Measurements from ENCODE around the gene GRAMD2B.
"Not testable (repeated sequence)": the region's sequence is repeated elsewhere in the genome, so short reads cannot be mapped to it uniquely, and the experiment has no call there.

The GRAMD2B gene

GRCh38 chr5:126430631-126431030 lies 7.4 kb downstream of the GRAMD2B start:
- H3K4me3 Mint-ChIP-seq = no peak overlapping the region
- H3K27ac Mint-ChIP-seq = no peak overlapping the region
- no peaks in the 10 kb centered on the region for H3K36me3 Mint-ChIP-seq (ENCODE audit: low read depth)
- H3K27me3 Mint-ChIP-seq = no peaks in the 10 kb centered on the region
- H3K4me1 Mint-ChIP-seq (ENCODE audit: low read depth) = no peaks in the 10 kb centered on the region
- intact Hi-C loops (cut with micrococcal nuclease) = no loop called here
- no peaks in the 10 kb centered on the region for H3K9me3 Mint-ChIP-seq

- Mint-ChIP-seq H3K27ac (no peak overlapping the region), H3K27me3 (no peaks in the 10 kb centered on the region), H3K9me3 (no peaks in the 10 kb centered on the region), H3K4me3 (no peak overlapping the region), H3K36me3 (ENCODE audit: low read depth) (no peaks in the 10 kb centered on the region), H3K4me1 (ENCODE audit: low read depth) (no peaks in the 10 kb centered on the region)
- intact Hi-C loops (cut with micrococcal nuclease) = no loop called here
Measured at GRCh38 chr5:126433701-126434100, 10.5 kb downstream of the GRAMD2B start.

GRCh38 chr5:126435261-126435660 lies 12.1 kb downstream of the GRAMD2B start:
- H3K27me3 Mint-ChIP-seq = no peaks in the 10 kb centered on the region
- H3K36me3 Mint-ChIP-seq (ENCODE audit: low read depth) = no peaks in the 10 kb centered on the region
- H3K27ac Mint-ChIP-seq = no peak overlapping the region
- H3K9me3 Mint-ChIP-seq = no peaks in the 10 kb centered on the region
- H3K4me1 Mint-ChIP-seq (ENCODE audit: low read depth) = no peaks in the 10 kb centered on the region
- no peak overlapping the region for H3K4me3 Mint-ChIP-seq
- intact Hi-C loops (cut with micrococcal nuclease) = no loop called here

GRCh38 chr5:126435714-126436113 lies 12.5 kb downstream of the GRAMD2B start:
- Mint-ChIP-seq H3K27ac (no peak overlapping the region), H3K4me1 (ENCODE audit: low read depth) (no peaks in the 10 kb centered on the region), H3K27me3 (no peaks in the 10 kb centered on the region), H3K36me3 (ENCODE audit: low read depth) (no peaks in the 10 kb centered on the region), H3K9me3 (no peaks in the 10 kb centered on the region), H3K4me3 (no peak overlapping the region)
- intact Hi-C loops (cut with micrococcal nuclease) = no loop called here

GRCh38 chr5:126437721-126438120 lies 14.5 kb downstream of the GRAMD2B start:
- H3K4me3 Mint-ChIP-seq = no peak overlapping the region
- H3K27me3 Mint-ChIP-seq = no peaks in the 10 kb centered on the region
- no peaks in the 10 kb centered on the region for H3K4me1 Mint-ChIP-seq (ENCODE audit: low read depth)
- H3K36me3 Mint-ChIP-seq (ENCODE audit: low read depth) = no peaks in the 10 kb centered on the region
- no peaks in the 10 kb centered on the region for H3K9me3 Mint-ChIP-seq
- intact Hi-C loops (cut with micrococcal nuclease) = no loop called here
- no peak overlapping the region for H3K27ac Mint-ChIP-seq

- H3K27me3 Mint-ChIP-seq = no peaks in the 10 kb centered on the region
- no peaks in the 10 kb centered on the region for H3K4me1 Mint-ChIP-seq (ENCODE audit: low read depth)
- no peak overlapping the region for H3K27ac Mint-ChIP-seq
- H3K4me3 Mint-ChIP-seq = no peak overlapping the region
- intact Hi-C loops (cut with micrococcal nuclease) = no loop called here
- no peaks in the 10 kb centered on the region for H3K36me3 Mint-ChIP-seq (ENCODE audit: low read depth)
- H3K9me3 Mint-ChIP-seq = no peaks in the 10 kb centered on the region
Measured at GRCh38 chr5:126438267-126438666, 15.1 kb downstream of the GRAMD2B start.

GRCh38 chr5:126438868-126439267 lies 15.7 kb downstream of the GRAMD2B start:
- intact Hi-C loops (cut with micrococcal nuclease) = no loop called here
- no peaks in the 10 kb centered on the region for H3K27me3 Mint-ChIP-seq

GRCh38 chr5:126439724-126440123 lies 16.5 kb downstream of the GRAMD2B start:
- H3K27me3 Mint-ChIP-seq; H3K9me3 Mint-ChIP-seq; H3K36me3 Mint-ChIP-seq (ENCODE audit: low read depth); H3K4me3 Mint-ChIP-seq; intact Hi-C loops (cut with micrococcal nuclease); H3K4me1 Mint-ChIP-seq (ENCODE audit: low read depth); H3K27ac Mint-ChIP-seq: not testable (repeated sequence)

More at GRCh38 chr5:126438868-126439267, 15.7 kb downstream of the GRAMD2B start:
- Mint-ChIP-seq H3K9me3 (no peaks in the 10 kb centered on the region), H3K4me1 (ENCODE audit: low read depth) (no peaks in the 10 kb centered on the region), H3K4me3 (no peak overlapping the region), H3K36me3 (ENCODE audit: low read depth) (no peaks in the 10 kb centered on the region), H3K27ac (no peak overlapping the region)

GRCh38 chr5:126441230-126441629 lies 18.0 kb downstream of the GRAMD2B start:
- H3K36me3 Mint-ChIP-seq (ENCODE audit: low read depth) = no peaks in the 10 kb centered on the region
- H3K9me3 Mint-ChIP-seq = no peaks in the 10 kb centered on the region
- no peaks in the 10 kb centered on the region for H3K27me3 Mint-ChIP-seq
- H3K4me1 Mint-ChIP-seq (ENCODE audit: low read depth) = no peaks in the 10 kb centered on the region
- H3K27ac Mint-ChIP-seq = no peak overlapping the region
- intact Hi-C loops (cut with micrococcal nuclease) = no loop called here
- H3K4me3 Mint-ChIP-seq = no peak overlapping the region

GRCh38 chr5:126443374-126443851 lies 20.2 kb downstream of the GRAMD2B start:
- no peaks in the 10 kb centered on the region for H3K4me1 Mint-ChIP-seq (ENCODE audit: low read depth)
- H3K27me3 Mint-ChIP-seq = no peaks in the 10 kb centered on the region
- H3K36me3 Mint-ChIP-seq (ENCODE audit: low read depth) = no peaks in the 10 kb centered on the region
- H3K4me3 Mint-ChIP-seq = no peak overlapping the region
- no peaks in the 10 kb centered on the region for H3K9me3 Mint-ChIP-seq
- intact Hi-C loops (cut with micrococcal nuclease) = no loop called here
- no peak overlapping the region for H3K27ac Mint-ChIP-seq

GRCh38 chr5:126444137-126444536 lies 20.9 kb downstream of the GRAMD2B start:
- Mint-ChIP-seq H3K9me3 (no peaks in the 10 kb centered on the region), H3K36me3 (ENCODE audit: low read depth) (no peaks in the 10 kb centered on the region), H3K4me1 (ENCODE audit: low read depth) (no peaks in the 10 kb centered on the region), H3K4me3 (no peak overlapping the region), H3K27me3 (no peaks in the 10 kb centered on the region), H3K27ac (no peak overlapping the region)
- intact Hi-C loops (cut with micrococcal nuclease) = no loop called here

GRCh38 chr5:126445502-126446174 lies 22.4 kb downstream of the GRAMD2B start:
- Mint-ChIP-seq H3K36me3 (ENCODE audit: low read depth) (no peaks in the 10 kb centered on the region), H3K27me3 (no peaks in the 10 kb centered on the region), H3K4me3 (no peak overlapping the region), H3K4me1 (ENCODE audit: low read depth) (peaks cover 7% of the 10 kb centered on the region), H3K9me3 (no peaks in the 10 kb centered on the region), H3K27ac (no peak overlapping the region)
- intact Hi-C loops (cut with micrococcal nuclease) = no loop called here

- intact Hi-C loops (cut with micrococcal nuclease) = no loop called here
- Mint-ChIP-seq H3K4me1 (ENCODE audit: low read depth) (peaks cover 15% of the 10 kb centered on the region), H3K4me3 (no peak overlapping the region), H3K27me3 (no peaks in the 10 kb centered on the region), H3K9me3 (no peaks in the 10 kb centered on the region), H3K27ac (no peak overlapping the region), H3K36me3 (ENCODE audit: low read depth) (no peaks in the 10 kb centered on the region)
Measured at GRCh38 chr5:126446498-126447224, 23.5 kb downstream of the GRAMD2B start.

GRCh38 chr5:126448720-126449119 lies 25.5 kb downstream of the GRAMD2B start:
- H3K27me3 Mint-ChIP-seq = no peaks in the 10 kb centered on the region
- H3K4me1 Mint-ChIP-seq (ENCODE audit: low read depth) = peaks cover 15% of the 10 kb centered on the region
- no peak overlapping the region for H3K4me3 Mint-ChIP-seq
- no peaks in the 10 kb centered on the region for H3K36me3 Mint-ChIP-seq (ENCODE audit: low read depth)
- intact Hi-C loops (cut with micrococcal nuclease) = no loop called here
- H3K9me3 Mint-ChIP-seq = no peaks in the 10 kb centered on the region
- no peak overlapping the region for H3K27ac Mint-ChIP-seq
